Stimulated activated CD4-positive, alpha-beta T cell treated with anti-CD3 and anti-CD28 coated beads, Interleukin-4, amount 100 ng/mL, for 4 hours (primary cell): Measurements from ENCODE around the gene ADAMTS17.
"Not testable (repeated sequence)": the region's sequence is repeated elsewhere in the genome, so short reads cannot be mapped to it uniquely, and the experiment has no call there.

Source experiments
- DNase-seq, 2 experiments: peaks; one replicate each; pipeline ENCODE4 v3.0.0-alpha.2; 2020

ADAMTS17 gene

GRCh38 chr15:99957642-99958013, 384.1 kb downstream of the ADAMTS17 start:
- DNase-seq: no peak

- no peak for DNase-seq
These were observed 384.7 kb downstream of the ADAMTS17 start for GRCh38 chr15:99956820-99957641.

- no peak for DNase-seq
These were observed 385.6 kb downstream of the ADAMTS17 start for GRCh38 chr15:99956022-99956775.

- no peak for DNase-seq
These were observed 386.2 kb downstream of the ADAMTS17 start for GRCh38 chr15:99955532-99955931.

- no peak for DNase-seq
These were observed 386.6 kb downstream of the ADAMTS17 start for GRCh38 chr15:99955181-99955525.

- DNase-seq: no peak
These were observed 387.2 kb downstream of the ADAMTS17 start for GRCh38 chr15:99954361-99955180.

- DNase-seq: no peak
These were observed 387.9 kb downstream of the ADAMTS17 start for GRCh38 chr15:99953886-99954285.

- DNase-seq: no peak
These were observed 390.3 kb downstream of the ADAMTS17 start for GRCh38 chr15:99951511-99951910.

GRCh38 chr15:99944131-99944530, 397.6 kb downstream of the ADAMTS17 start:
- DNase-seq: no peak

- no peak for DNase-seq
These were observed 398.3 kb downstream of the ADAMTS17 start for GRCh38 chr15:99943466-99943865.

GRCh38 chr15:99932676-99933402, 408.9 kb downstream of the ADAMTS17 start:
- DNase-seq: no peak

GRCh38 chr15:99931703-99932603, 409.8 kb downstream of the ADAMTS17 start:
- no peak for DNase-seq

- no peak for DNase-seq
These were observed 411.1 kb downstream of the ADAMTS17 start for GRCh38 chr15:99930696-99931095.

- DNase-seq: no peak
These were observed 412.5 kb downstream of the ADAMTS17 start for GRCh38 chr15:99929266-99929665.

- DNase-seq: peak; percentile 84 to 88
These were observed 413.3 kb downstream of the ADAMTS17 start for GRCh38 chr15:99928429-99928981.

- DNase-seq: not testable (repeated sequence)
These were observed 415.2 kb downstream of the ADAMTS17 start for GRCh38 chr15:99926532-99926931.

GRCh38 chr15:99925661-99926461, 415.9 kb downstream of the ADAMTS17 start:
- peak; percentile 65 to 76 for DNase-seq

- DNase-seq: no peak
These were observed 418.1 kb downstream of the ADAMTS17 start for GRCh38 chr15:99923711-99924110.
